ENCODE measurements around the gene F5.

The F5 gene

DNA sequence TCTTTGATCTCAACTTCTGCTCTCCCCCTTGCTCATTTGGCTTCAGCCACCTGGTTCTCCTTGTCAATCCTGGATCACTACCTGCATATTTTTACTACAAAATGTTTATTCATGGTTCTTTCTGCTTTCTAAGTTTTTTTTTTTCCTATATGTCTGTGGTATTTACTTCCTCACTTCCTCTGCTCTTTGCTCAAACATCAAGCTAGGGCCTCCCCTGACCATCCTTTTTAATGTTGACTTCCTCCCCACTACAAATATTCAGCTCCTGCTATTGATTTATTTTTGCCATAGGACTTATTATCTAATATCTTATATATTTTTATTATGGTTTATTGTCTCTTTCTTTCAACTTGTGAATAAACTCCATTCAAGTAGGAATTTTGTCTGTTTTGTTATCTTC, 86.5 kb downstream of the F5 start:
- Histone ChIP-seq H3K27ac (ENCODE audit: low read depth, low read length) (no peak overlapping the region), H3K27me3 (ENCODE audit: insufficient read depth, low read length) (no peaks in the 10 kb centered on the region), H3K9ac (ENCODE audit: low read depth, low read length) (no peak overlapping the region), H3K9me3 (ENCODE audit: insufficient read depth, low read depth, low read length) (no peaks in the 10 kb centered on the region), H3K4me3 (ENCODE audit: low read length) (no peak overlapping the region), H3K4me1 (ENCODE audit: insufficient read depth, low read length) (no peaks in the 10 kb centered on the region), H3K36me3 (ENCODE audit: insufficient read depth, low read length) (no peaks in the 10 kb centered on the region)

GRCh38 chr1:169497317-169497716, 89.0 kb downstream of the F5 start:
- Histone ChIP-seq H3K4me3 (ENCODE audit: low read length) (no peak overlapping the region), H3K27me3 (ENCODE audit: insufficient read depth, low read length) (no peaks in the 10 kb centered on the region), H3K9ac (ENCODE audit: low read depth, low read length) (no peak overlapping the region), H3K4me1 (ENCODE audit: insufficient read depth, low read length) (no peaks in the 10 kb centered on the region), H3K36me3 (ENCODE audit: insufficient read depth, low read length) (no peaks in the 10 kb centered on the region), H3K9me3 (ENCODE audit: insufficient read depth, low read depth, low read length) (no peaks in the 10 kb centered on the region), H3K27ac (ENCODE audit: low read depth, low read length) (no peak overlapping the region)
- no CpG with 5 or more reads among the region's 2 CpGs for WGBS

- no peak overlapping the region for H3K27ac ChIP-seq (ENCODE audit: low read depth, low read length)
- no peak overlapping the region for H3K9ac ChIP-seq (ENCODE audit: low read depth, low read length)
- H3K4me3 ChIP-seq (ENCODE audit: low read length), result no peak overlapping the region
- H3K27me3 ChIP-seq (ENCODE audit: insufficient read depth, low read length), result no peaks in the 10 kb centered on the region
- H3K36me3 ChIP-seq (ENCODE audit: insufficient read depth, low read length), result no peaks in the 10 kb centered on the region
- 100% methylated on average over 2 of the region's 2 CpGs for WGBS
- H3K4me1 ChIP-seq (ENCODE audit: insufficient read depth, low read length), result no peaks in the 10 kb centered on the region
- no peaks in the 10 kb centered on the region for H3K9me3 ChIP-seq (ENCODE audit: insufficient read depth, low read depth, low read length)
Observed at GRCh38 chr1:169495916-169496315, 90.4 kb downstream of the F5 start.

- no peaks in the 10 kb centered on the region for H3K4me1 ChIP-seq (ENCODE audit: insufficient read depth, low read length)
- H3K9me3 ChIP-seq (ENCODE audit: insufficient read depth, low read depth, low read length), result no peaks in the 10 kb centered on the region
- H3K27ac ChIP-seq (ENCODE audit: low read depth, low read length), result no peak overlapping the region
- no peaks in the 10 kb centered on the region for H3K27me3 ChIP-seq (ENCODE audit: insufficient read depth, low read length)
- no peaks in the 10 kb centered on the region for H3K36me3 ChIP-seq (ENCODE audit: insufficient read depth, low read length)
- H3K9ac ChIP-seq (ENCODE audit: low read depth, low read length), result no peak overlapping the region
- H3K4me3 ChIP-seq (ENCODE audit: low read length), result no peak overlapping the region
Observed at GRCh38 chr1:169495046-169495775, 91.1 kb downstream of the F5 start.

GRCh38 chr1:169494343-169494742, 91.9 kb downstream of the F5 start:
- Histone ChIP-seq H3K27ac (ENCODE audit: low read depth, low read length) (no peak overlapping the region), H3K9me3 (ENCODE audit: insufficient read depth, low read depth, low read length) (no peaks in the 10 kb centered on the region), H3K4me3 (ENCODE audit: low read length) (no peak overlapping the region), H3K36me3 (ENCODE audit: insufficient read depth, low read length) (no peaks in the 10 kb centered on the region), H3K4me1 (ENCODE audit: insufficient read depth, low read length) (no peaks in the 10 kb centered on the region), H3K9ac (ENCODE audit: low read depth, low read length) (no peak overlapping the region), H3K27me3 (ENCODE audit: insufficient read depth, low read length) (no peaks in the 10 kb centered on the region)
- WGBS, result 98% methylated on average over 3 of the region's 3 CpGs

DNA sequence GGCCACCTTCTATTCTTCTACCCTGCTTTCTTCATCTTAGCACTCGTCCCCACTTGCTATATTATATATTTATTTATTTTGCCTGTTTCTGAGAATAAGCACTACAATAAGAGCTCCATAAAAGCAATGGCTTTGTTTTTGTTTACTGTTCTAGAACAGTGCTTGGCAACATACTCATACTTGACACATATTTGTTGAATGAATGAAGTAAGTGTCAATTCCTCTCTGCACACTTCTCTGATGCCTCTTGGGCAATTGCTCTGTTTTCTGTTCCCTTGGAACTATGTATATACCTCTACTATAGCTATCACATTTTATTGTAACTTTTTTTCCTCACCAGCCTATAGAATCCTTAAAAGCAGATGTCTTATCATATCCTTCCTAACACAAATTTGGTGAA, 93.0 kb downstream of the F5 start:
- no peaks in the 10 kb centered on the region for H3K9me3 ChIP-seq (ENCODE audit: insufficient read depth, low read depth, low read length)
- no CpG with 5 or more reads among the region's 1 CpG for WGBS
- H3K36me3 ChIP-seq (ENCODE audit: insufficient read depth, low read length), result no peaks in the 10 kb centered on the region
- H3K27me3 ChIP-seq (ENCODE audit: insufficient read depth, low read length), result no peaks in the 10 kb centered on the region
- H3K4me1 ChIP-seq (ENCODE audit: insufficient read depth, low read length), result peaks cover 1% of the 10 kb centered on the region; the same call in 1 of the 2 replicates
- H3K4me3 ChIP-seq (ENCODE audit: low read length), result no peak overlapping the region
- H3K27ac ChIP-seq (ENCODE audit: low read depth, low read length), result no peak overlapping the region
- H3K9ac ChIP-seq (ENCODE audit: low read depth, low read length), result no peak overlapping the region

- no peak overlapping the region for H3K27ac ChIP-seq (ENCODE audit: low read depth, low read length)
- H3K27me3 ChIP-seq (ENCODE audit: insufficient read depth, low read length), result no peaks in the 10 kb centered on the region
- H3K4me3 ChIP-seq (ENCODE audit: low read length), result no peak overlapping the region
- no peaks in the 10 kb centered on the region for H3K36me3 ChIP-seq (ENCODE audit: insufficient read depth, low read length)
- no peak overlapping the region for H3K9ac ChIP-seq (ENCODE audit: low read depth, low read length)
- 82% methylated on average over 3 of the region's 3 CpGs for WGBS
- H3K9me3 ChIP-seq (ENCODE audit: insufficient read depth, low read depth, low read length), result no peaks in the 10 kb centered on the region
- peaks cover 10% of the 10 kb centered on the region for H3K4me1 ChIP-seq (ENCODE audit: insufficient read depth, low read length)
Observed at GRCh38 chr1:169491845-169492281, 94.4 kb downstream of the F5 start.

DNA sequence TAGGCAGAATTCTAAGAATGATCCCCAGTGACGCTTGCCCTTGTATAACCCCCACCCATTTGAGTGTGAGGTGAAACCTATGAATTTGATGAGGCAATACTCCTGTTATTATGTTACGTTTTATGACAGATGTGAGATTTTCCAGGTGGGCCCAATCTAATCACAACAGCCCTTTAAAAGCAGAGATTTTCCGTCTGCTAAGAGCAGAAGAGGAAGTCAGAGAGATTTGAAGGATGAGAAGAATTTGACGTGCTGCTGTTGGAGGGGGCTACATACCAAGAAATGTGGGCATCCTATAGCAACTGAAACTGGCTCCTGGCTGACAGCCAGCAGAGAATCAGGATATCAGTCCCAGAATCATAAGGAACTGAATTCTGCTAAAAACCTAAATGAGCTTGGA, 98.1 kb downstream of the F5 start:
- Histone ChIP-seq H3K27me3 (ENCODE audit: insufficient read depth, low read length) (no peaks in the 10 kb centered on the region), H3K4me3 (ENCODE audit: low read length) (no peak overlapping the region), H3K4me1 (ENCODE audit: insufficient read depth, low read length) (peaks cover 32% of the 10 kb centered on the region), H3K9me3 (ENCODE audit: insufficient read depth, low read depth, low read length) (no peaks in the 10 kb centered on the region), H3K36me3 (ENCODE audit: insufficient read depth, low read length) (no peaks in the 10 kb centered on the region), H3K9ac (ENCODE audit: low read depth, low read length) (no peak overlapping the region), H3K27ac (ENCODE audit: low read depth, low read length) (no peak overlapping the region)
- 94% methylated on average over 4 of the region's 4 CpGs for WGBS

GRCh38 chr1:169487561-169487960, 98.7 kb downstream of the F5 start:
- Histone ChIP-seq H3K9me3 (ENCODE audit: insufficient read depth, low read depth, low read length) (no peaks in the 10 kb centered on the region), H3K4me3 (ENCODE audit: low read length) (no peak overlapping the region; the same call in 1 of the 2 replicates), H3K4me1 (ENCODE audit: insufficient read depth, low read length) (peaks cover 36% of the 10 kb centered on the region), H3K27ac (ENCODE audit: low read depth, low read length) (no peak overlapping the region), H3K9ac (ENCODE audit: low read depth, low read length) (no peak overlapping the region), H3K27me3 (ENCODE audit: insufficient read depth, low read length) (no peaks in the 10 kb centered on the region), H3K36me3 (ENCODE audit: insufficient read depth, low read length) (no peaks in the 10 kb centered on the region)
- WGBS, result 92% methylated on average over 16 of the region's 16 CpGs

- WGBS, result 93% methylated on average over 3 of the region's 5 CpGs
- no peak overlapping the region for H3K27ac ChIP-seq (ENCODE audit: low read depth, low read length)
- H3K9me3 ChIP-seq (ENCODE audit: insufficient read depth, low read depth, low read length), result no peaks in the 10 kb centered on the region
- H3K36me3 ChIP-seq (ENCODE audit: insufficient read depth, low read length), result no peaks in the 10 kb centered on the region
- no peak overlapping the region for H3K9ac ChIP-seq (ENCODE audit: low read depth, low read length)
- H3K27me3 ChIP-seq (ENCODE audit: insufficient read depth, low read length), result no peaks in the 10 kb centered on the region
- peak overlapping the region; percentile 83 for H3K4me3 ChIP-seq (ENCODE audit: low read length)
- H3K4me1 ChIP-seq (ENCODE audit: insufficient read depth, low read length), result peaks cover 38% of the 10 kb centered on the region
Observed at GRCh38 chr1:169487133-169487532, 99.1 kb downstream of the F5 start.

DNA sequence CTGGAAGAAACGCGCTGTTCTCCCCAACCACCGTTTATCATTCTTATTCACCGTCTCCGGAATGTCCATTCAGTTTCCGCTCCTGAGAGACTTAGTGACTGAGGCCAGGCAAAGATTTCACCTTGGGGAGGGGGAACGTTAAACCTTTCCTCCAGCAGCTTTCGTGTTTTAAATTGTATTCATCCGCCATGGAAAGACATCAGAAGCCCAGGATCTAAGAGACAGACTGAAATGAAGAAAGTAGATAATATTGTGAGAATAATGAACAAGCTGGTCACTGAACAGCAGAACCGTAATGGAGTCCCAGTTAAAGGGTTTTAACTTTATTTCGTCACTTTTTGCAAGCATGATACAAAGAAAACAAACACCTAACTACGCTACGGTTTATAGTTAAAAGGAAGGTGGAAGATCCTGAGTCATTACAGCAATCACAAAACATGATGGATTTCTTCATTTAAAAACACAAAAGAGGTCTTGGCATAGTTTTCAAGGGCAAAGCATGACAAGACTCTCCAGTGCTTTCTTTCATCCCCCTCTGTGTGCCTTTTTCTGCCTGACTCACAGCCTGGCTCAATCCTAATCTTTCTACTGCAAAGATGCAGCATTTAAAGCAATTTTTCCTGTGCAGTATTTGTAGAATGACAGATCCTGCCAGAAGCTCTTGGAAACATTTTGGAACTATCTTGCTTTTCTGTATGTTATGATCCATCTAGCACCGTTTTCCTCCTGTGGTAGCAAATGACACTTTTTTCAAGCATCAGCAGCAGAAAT, 99.8 kb downstream of the F5 start:
- Histone ChIP-seq H3K4me1 (ENCODE audit: insufficient read depth, low read length) (peaks cover 40% of the 10 kb centered on the region), H3K36me3 (ENCODE audit: insufficient read depth, low read length) (no peaks in the 10 kb centered on the region), H3K27me3 (ENCODE audit: insufficient read depth, low read length) (no peaks in the 10 kb centered on the region), H3K9ac (ENCODE audit: low read depth, low read length) (peak overlapping the region; percentile 70), H3K27ac (ENCODE audit: low read depth, low read length) (peak overlapping the region; percentile 80), H3K9me3 (ENCODE audit: insufficient read depth, low read depth, low read length) (no peaks in the 10 kb centered on the region), H3K4me3 (ENCODE audit: low read length) (peak overlapping the region; percentile 83)
- 12% methylated on average over 11 of the region's 14 CpGs for WGBS
